ENCODE results near the gene NKIRAS2.

NKIRAS2 gene

GRCh38 chr17:42056635-42057034 lies 36.7 kb downstream of the NKIRAS2 start:
- no peak for DNase-seq (ENCODE audit: low read depth)

DNA sequence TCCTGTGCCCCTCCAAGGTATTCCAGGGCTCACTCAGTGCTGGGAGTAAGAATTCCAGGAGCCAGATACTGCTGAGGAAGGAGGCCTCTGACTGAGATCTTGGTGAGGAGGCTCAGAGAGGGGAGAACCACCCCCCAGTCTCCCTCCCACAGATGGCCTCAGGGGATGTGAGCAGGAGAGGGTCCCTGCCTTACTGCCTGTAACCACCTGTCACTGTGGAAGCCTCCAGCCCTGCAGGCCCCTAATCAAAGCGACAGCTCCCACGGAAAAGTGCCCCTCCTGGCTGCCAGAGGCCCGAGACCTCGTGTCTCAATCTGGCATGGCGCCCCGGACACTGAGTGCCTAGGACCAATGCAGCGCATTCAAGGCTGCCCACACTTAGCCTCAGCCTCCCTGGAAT lies 38.2 kb downstream of the NKIRAS2 start:
- no peak for DNase-seq (ENCODE audit: low read depth)

- no peak for DNase-seq (ENCODE audit: low read depth)
Measured at GRCh38 chr17:42059815-42060214, 39.9 kb downstream of the NKIRAS2 start.

- no peak for DNase-seq (ENCODE audit: low read depth)
Measured at GRCh38 chr17:42060231-42060630, 40.3 kb downstream of the NKIRAS2 start.

DNA sequence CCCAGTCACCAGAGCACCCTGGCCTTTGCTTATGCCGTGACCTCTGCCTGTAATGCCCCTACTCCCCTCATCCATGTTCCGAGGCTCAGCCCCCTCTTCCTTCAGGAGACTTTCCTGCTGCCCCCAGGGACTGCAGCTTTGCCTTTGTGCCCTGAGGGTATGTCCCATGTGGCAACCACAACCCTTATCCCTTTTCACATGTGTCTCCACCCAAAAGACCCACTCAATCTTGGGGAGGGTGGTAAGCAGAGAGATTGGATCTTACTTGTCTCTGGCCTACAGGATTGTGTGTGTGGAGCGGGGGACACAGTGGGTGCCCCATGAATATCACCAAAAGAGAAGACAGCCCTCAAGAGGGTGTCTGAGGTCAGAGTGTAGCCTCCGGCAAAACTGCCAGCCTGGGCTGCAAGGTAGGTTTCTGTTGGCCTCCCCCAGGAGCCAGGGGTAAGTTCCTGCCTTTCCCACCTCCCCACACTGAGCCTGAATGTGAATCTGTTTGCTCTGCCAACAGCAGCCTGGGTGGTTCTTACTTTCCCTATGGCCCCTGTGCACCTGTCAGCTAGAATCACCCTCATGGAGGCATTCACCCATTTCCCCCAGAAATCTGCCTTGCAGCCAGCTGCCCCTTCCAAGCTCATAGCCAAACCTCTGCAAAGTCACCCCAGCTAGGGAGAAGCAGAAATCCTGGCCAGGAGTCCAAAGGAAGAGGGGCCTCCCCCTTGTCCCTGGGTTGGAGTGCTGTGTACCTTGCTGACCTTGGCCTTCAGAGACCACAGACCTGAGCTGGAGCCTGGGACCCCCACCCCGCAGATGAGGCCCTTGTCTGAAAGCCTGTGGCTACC lies 42.0 kb downstream of the NKIRAS2 start:
- no peak for DNase-seq (ENCODE audit: low read depth)

DNA sequence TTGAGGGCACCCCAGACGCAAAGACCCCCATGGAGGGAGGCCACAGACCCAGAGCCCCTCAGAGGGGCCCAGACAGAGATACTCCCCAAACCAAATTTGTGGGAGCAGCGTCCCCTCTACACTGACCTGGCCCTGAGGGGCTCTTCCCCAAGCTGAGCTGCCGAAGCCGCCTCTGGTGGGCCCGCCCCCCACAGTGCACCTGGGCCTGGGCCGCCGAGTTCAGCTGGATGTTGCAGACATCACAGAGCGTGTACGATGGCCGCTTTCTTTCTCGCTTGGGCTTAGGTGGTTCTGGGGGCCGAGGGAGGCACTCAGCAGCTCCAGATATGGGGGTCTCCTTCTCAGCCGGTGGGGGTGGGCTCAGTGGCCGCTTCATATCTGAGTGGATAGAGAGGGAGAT lies 42.8 kb downstream of the NKIRAS2 start:
- DNase-seq (ENCODE audit: low read depth): no peak

- DNase-seq (ENCODE audit: low read depth): no peak
Measured at GRCh38 chr17:42065201-42065600, 45.3 kb downstream of the NKIRAS2 start.

DNA sequence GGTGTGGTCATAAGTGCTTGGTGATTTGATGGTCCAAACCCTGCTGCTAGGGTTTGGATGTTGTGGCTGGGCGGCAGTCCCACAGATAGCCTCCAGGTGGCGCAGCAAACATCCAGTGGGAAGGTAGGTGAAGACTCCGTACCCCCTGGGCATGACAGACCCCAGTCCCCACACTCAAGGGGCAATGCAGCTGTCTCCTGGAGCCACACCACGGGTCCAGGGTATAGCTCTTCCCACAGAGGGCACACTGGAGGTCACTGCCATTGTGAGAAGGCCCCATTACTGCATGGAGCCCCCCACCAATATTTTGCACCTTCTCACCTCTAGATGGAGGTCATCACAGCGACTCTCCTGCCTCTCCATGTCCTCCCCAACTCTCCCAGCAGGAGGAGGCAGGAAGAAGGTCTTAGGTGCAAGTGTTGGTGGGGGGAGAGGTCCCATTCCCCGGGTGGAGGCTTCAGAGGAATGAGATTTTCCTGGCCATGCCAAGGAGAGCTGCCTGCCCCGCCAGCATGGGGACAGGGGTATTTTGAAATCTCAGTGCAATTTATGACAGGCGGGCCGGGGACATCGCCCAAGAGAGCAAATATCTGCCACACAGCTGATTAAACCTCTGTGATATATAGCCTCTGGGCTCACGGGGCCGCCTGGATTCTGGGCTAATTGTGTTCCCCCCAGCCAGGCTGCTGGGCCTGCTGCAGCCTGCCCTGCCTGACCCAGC lies 47.6 kb downstream of the NKIRAS2 start:
- DNase-seq (ENCODE audit: low read depth): peak; percentile 19

DNA sequence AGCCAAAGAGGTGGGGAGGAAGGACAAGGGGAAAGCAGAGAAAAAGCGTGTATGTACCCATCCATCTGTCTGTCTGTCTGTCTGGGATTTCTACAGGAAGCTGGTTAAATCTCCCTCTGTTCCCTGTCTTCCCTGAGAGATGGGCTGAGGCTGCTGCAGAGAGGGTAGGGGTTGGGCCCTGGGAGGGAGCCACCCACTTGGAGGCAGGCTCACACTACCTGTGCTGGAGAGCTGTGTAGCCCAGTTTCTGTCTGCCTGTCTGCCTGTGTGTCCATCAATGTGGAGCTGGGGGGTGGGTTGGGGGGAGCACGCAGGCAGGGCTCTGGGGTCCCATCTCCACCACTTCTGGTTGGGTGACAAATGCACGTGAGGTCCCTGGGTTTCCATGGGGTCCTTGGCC lies 49.1 kb downstream of the NKIRAS2 start:
- no peak for DNase-seq (ENCODE audit: low read depth)

GRCh38 chr17:42071810-42072209 lies 51.9 kb downstream of the NKIRAS2 start:
- DNase-seq (ENCODE audit: low read depth): no peak

DNA sequence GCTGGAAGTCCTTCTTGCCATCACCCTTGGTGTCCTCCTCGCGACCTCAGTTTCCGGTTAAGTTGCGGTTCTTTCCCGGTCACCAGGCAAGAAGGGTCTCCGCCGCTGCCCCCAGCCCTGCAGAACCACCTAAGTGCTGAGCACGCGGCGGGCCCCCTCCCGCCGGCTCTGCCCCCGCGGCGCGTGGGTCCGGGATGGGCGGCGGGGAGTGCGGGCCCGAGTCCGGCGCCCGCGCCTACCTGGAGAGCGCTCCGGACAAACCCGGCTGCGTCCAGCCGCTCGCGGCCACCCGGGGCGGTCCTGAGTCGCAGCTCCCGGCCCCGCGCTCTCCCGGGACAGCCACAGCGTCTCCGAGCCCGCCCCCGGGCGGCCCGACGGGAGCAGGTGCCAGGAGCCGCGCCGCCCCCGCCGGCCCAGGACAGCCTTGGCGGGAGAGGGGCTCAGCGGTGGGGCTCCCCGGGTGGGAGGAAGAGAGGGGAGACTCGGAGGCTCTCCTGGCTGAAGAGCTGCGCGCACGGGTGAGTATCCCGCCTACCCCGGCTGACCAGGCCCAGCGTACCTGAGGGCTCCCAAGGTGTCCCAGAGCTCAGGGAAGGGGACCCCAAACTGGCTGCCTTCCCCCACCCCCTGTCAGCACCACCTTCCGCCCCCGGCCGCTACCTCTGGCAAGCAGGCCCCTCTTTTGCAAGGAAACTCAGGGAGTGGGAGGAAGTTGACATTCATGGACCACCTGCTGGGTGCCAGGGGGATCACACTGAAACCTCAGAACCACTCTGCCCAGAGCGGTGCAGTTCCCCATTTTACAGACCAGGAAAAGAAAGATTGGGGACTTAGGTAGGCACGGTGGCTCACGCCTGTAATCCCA lies 52.7 kb downstream of the NKIRAS2 start:
- no peak for DNase-seq (ENCODE audit: low read depth)

All from amniotic epithelial cell (primary cell).